ENCODE results near the gene LSM14A.

GRCh38 chr19:34274284-34274826 lies 102.1 kb downstream of the LSM14A start:
- no peak for TF ChIP-seq POLR2A (IDR thresholded peaks at IDR 0.05; ENCODE audit: low read length)
- TF ChIP-seq CTCF (IDR thresholded peaks at IDR 0.05): no peak
- TF ChIP-seq MAX (IDR thresholded peaks at IDR 0.05): no peak
- TF ChIP-seq CHD4 (IDR thresholded peaks at IDR 0.05; ENCODE audit: borderline replicate concordance): no peak
- TF ChIP-seq JUN (IDR thresholded peaks at IDR 0.05): no peak
- no peak for TF ChIP-seq CEBPB (IDR thresholded peaks at IDR 0.05)
- TF ChIP-seq ELK1 (IDR thresholded peaks at IDR 0.05; ENCODE audit: low read depth, low read length): no peak
- TF ChIP-seq SMC3 (IDR thresholded peaks at IDR 0.05): no peak

Data from A549 (cell line).